Left lung (tissue), 10 donors: ENCODE data around the gene PDIA4. TPM values are rescaled to one million over a fixed set of nuclear protein-coding genes. Genes with fewer than 3 reads are reported as not detected.
"Not testable (repeated sequence)": the region's sequence is repeated elsewhere in the genome, so short reads cannot be mapped to it uniquely, and the experiment has no call there.

Experiments
- ATAC-seq: fragments of 200-7000 bp; cut with Tn5 transposase; one replicate; pipeline ENCODE4 v1.9.1; 2020; ENCODE audit warnings: moderate library complexity
- DNase-seq, 4 donors: peaks; one replicate each; pipeline ENCODE4 v3.0.0-alpha.2; 2013 to 2020
- H3K27ac ChIP-seq, 2 donors: fragments of 200-600 bp; sonication (generic) in 1 of 2; one replicate each; pipeline versions ENCODE4 v1.5.0 to v1.8.0; 2020 to 2021
- H3K27me3 ChIP-seq, 2 donors: fragments of 200-600 bp; sonication (generic) in 1 of 2; one replicate each; pipeline versions ENCODE4 v1.5.0 to v1.8.0; 2020 to 2021
- H3K36me3 ChIP-seq, 2 donors: fragments of 200-600 bp; sonication (generic) in 1 of 2; one replicate each; pipeline versions ENCODE4 v1.5.0 to v1.8.0; 2020 to 2021
- H3K4me1 ChIP-seq, 2 donors: fragments of 200-600 bp; one replicate each; pipeline ENCODE4 v1.8.0; 2021
- H3K4me3 ChIP-seq, 2 donors: fragments of 200-600 bp; sonication (generic) in 1 of 2; one replicate each; pipeline versions ENCODE4 v1.5.0 to v1.8.0; 2020 to 2021; ENCODE audit warnings: mild to moderate bottlenecking in 1 of 2
- H3K9me3 ChIP-seq, 2 donors: fragments of 200-600 bp; sonication (generic) in 1 of 2; one replicate each; pipeline versions ENCODE4 v1.5.0 to v1.8.0; 2020 to 2021
- intact Hi-C, 2 donors: fragments of 100-400 bp; cut with DNase I; formaldehyde crosslinking; loops; one replicate each; pipeline versions ENCODE4 v1.11.2 to v1.14.2; 2022
- polyA plus RNA-seq, 6 donors: library from polyadenylated mRNA; unstranded; fragments of 120-200 nt; gene quantifications; one replicate each; pipeline ENCODE4 v1.2.1, GENCODE V29; 2013; ENCODE audit not compliant: insufficient read length in 6 of 6
- total RNA-seq, 2 donors: library from RNA; stranded (reverse); fragmentation: NEBNext Ultra II Directional; extraction: Animal tissue kit (Norgen Biotek cat#: 25700); gene quantifications; one replicate each; pipeline ENCODE4 v1.2.1, GENCODE V29; 2021
- TF ChIP-seq, protein P1 (sequence below), 2 donors: fragments of 200-600 bp; sonication (generic) in 1 of 2; IDR thresholded peaks; one replicate each; pipeline versions ENCODE4 v1.5.0 to v1.8.0; 2021; ENCODE audit warnings: antibody characterized with exemption in 2 of 2
- donor health status: DM: no; HTN: yes; CAD: no.
- donor health status: DM: no; HTN: no; CAD: no.

PDIA4 gene
- total and polyA plus RNA-seq, 8 donors, result 136 to 239 (median 172) TPM

DNA sequence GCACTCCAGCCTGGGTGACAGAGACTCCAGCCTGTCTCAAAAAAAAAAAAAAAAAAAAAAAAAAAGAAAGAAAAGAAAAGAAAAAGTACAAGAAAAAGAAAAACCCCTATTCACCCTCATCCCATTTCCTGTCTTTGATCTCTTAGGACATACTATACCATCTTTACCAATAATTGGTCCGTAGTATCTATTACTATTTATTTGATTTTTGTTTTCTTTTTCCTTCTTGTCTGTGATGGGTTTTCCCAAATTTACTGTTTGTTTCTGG is 41.6 kb downstream of the PDIA4 start:
- no peak overlapping the region for H3K27ac ChIP-seq
- H3K27me3 ChIP-seq, result peaks cover 0 to 7% of the 10 kb centered on the region in 2 donors
- TF ChIP-seq, protein P1, sequence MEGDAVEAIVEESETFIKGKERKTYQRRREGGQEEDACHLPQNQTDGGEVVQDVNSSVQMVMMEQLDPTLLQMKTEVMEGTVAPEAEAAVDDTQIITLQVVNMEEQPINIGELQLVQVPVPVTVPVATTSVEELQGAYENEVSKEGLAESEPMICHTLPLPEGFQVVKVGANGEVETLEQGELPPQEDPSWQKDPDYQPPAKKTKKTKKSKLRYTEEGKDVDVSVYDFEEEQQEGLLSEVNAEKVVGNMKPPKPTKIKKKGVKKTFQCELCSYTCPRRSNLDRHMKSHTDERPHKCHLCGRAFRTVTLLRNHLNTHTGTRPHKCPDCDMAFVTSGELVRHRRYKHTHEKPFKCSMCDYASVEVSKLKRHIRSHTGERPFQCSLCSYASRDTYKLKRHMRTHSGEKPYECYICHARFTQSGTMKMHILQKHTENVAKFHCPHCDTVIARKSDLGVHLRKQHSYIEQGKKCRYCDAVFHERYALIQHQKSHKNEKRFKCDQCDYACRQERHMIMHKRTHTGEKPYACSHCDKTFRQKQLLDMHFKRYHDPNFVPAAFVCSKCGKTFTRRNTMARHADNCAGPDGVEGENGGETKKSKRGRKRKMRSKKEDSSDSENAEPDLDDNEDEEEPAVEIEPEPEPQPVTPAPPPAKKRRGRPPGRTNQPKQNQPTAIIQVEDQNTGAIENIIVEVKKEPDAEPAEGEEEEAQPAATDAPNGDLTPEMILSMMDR (IDR thresholded peaks at IDR 0.05), result no peak
- H3K9me3 ChIP-seq, result no peaks in the 10 kb centered on the region
- no peaks in the 10 kb centered on the region for H3K36me3 ChIP-seq
- DNase-seq, result no peak
- ATAC-seq, result no peak
- peaks cover 0 to 36% of the 10 kb centered on the region in 2 donors for H3K4me1 ChIP-seq
- H3K4me3 ChIP-seq, result no peak overlapping the region
- intact Hi-C loops, result no loop called here

DNA sequence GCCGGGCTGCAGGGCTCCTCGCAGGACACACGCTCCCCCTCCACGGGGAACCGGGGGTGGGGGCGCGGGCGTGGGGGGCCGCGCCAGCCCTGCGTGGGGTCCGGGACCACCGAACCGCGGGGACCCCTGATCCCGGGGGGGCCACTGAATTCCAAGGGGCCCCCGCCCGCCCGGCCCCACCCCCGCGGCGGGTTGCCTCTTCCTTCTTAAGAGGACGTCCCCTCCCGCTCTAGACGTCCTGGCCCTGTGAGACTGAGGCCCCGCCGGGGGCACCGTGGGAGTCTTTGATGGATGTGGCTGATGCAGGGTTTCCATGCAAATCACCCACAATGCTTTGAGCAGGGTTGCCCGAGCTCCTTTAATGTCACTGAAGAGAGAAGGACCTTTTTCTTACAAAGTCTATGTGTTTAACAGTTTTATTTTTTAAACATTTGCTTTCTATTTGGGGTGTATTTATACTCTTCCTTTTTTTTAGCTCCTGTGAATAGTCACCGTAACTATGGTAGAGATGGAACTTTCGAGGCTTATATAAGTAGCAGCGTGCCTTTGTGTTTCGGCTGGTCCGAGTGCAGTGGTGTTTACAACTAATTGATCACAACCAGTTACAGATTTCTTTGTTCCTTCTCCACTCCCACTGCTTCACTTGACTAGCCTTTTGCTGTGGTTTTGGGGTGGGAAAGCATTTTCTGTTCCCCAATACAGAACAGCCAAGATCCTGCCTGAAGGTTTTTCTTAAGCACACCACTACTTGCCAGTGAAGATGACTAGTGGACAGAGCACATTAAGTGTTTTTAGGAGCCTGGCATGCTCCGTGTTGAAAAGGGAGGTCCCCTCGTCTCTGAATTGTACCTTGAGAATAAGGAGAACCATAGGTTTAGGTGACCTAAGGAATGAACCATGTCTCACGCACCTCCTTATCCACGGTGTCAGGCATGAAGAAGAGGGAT is 44.8 kb downstream of the PDIA4 start:
- TF ChIP-seq, protein P1 (IDR thresholded peaks at IDR 0.05), result no peak
- peak overlapping the region in 1 of 2 donors; percentile 20 for H3K27ac ChIP-seq

DNA sequence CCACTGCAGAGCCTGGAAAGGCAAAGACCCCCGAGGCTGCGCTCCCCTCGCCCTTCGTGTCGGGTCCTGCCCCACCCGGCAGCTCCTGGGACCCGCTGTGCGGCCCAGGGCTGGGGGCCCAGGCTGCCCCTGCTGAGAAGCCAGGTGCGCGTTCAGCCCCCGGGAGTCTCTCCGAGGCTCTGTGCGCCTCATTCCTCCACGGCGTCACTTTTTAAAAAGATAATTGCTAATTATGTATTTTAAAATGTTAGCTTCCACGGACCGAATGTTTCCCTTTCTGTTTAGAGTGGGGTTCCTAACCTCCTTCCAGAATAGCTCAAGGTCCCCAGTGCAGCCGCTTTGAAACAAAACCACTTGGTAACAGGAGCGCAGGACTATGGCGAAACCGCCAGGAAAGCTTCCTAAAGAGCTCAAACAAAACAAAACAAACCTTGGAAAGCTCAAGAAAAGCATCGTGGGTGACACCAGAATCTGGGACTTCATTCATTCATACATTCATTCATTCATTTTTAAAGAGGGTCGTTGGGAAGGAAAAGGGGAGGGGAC is 45.6 kb downstream of the PDIA4 start:
- ATAC-seq (peak; percentile 18), DNase-seq (peak in 2 of 4 donors; percentile 48 to 59)
- Histone ChIP-seq H3K4me3 (peak overlapping the region; percentile 62 to 68), H3K9me3 (no peaks in the 10 kb centered on the region), H3K36me3 (no peaks in the 10 kb centered on the region), H3K4me1 (peaks cover 0 to 28% of the 10 kb centered on the region in 2 donors), H3K27ac (no peak overlapping the region), H3K27me3 (peaks cover 0 to 7% of the 10 kb centered on the region in 2 donors)
- TF ChIP-seq, protein P1 (IDR thresholded peaks at IDR 0.05), result no peak
- intact Hi-C loops, result no loop called here

More for the DNA sequence above, 44.8 kb downstream of the PDIA4 start:
- H3K4me1 ChIP-seq, result peaks cover 0 to 35% of the 10 kb centered on the region in 2 donors
- H3K9me3 ChIP-seq, result no peaks in the 10 kb centered on the region
- ATAC-seq, result peak; percentile 47
- H3K36me3 ChIP-seq, result no peaks in the 10 kb centered on the region
- peak overlapping the region; percentile 62 to 68 for H3K4me3 ChIP-seq
- H3K27me3 ChIP-seq, result peaks cover 0 to 7% of the 10 kb centered on the region in 2 donors
- intact Hi-C loops, result no loop called here
- peak; percentile 54 to 86 (median 78) for DNase-seq

DNA sequence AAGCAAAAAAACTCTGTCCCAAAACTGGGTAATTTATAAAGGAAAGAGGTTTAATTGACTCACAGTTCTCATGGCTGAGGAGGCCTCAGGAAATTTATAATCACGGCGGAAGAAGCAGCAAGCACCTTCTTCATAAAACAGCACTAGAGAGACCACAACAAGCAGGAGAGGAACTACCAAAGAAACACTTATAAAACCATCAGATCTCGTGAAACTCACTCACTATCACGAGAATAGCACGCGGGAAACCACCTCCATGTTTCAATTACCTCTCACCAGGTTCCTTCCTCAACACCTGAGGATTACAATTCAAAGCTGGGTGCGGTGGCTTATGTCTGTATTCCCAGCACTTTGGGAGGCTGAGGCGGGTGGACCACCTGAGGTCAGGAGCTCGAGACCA is 48.5 kb downstream of the PDIA4 start:
- intact Hi-C loops, result no loop called here
- ATAC-seq (no peak), DNase-seq (no peak)
- Histone ChIP-seq H3K36me3 (no peaks in the 10 kb centered on the region), H3K9me3 (no peaks in the 10 kb centered on the region), H3K4me1 (peaks cover 0 to 22% of the 10 kb centered on the region in 2 donors), H3K4me3 (no peak overlapping the region), H3K27ac (no peak overlapping the region), H3K27me3 (peaks cover 0 to 7% of the 10 kb centered on the region in 2 donors)
- TF ChIP-seq, protein P1 (IDR thresholded peaks at IDR 0.05), result no peak

DNA sequence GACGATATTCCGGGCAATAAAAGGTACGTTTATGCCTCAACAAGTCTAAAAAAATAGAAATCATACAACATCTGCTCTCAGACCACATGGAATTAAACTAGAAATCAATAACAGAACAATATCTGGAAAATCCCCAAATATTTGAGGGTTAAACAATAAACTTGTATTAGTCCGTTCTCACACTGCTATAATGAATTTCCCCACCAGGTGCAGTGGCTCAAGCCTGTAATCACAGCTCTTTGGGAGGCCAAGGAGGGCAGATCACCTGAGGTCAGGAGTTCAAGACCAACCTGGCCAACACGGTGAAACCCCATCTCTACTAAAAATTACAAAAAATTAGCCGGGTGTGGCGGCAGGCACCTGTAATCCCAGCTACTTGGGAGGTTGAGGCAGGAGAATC is 49.2 kb downstream of the PDIA4 start:
- H3K4me3 ChIP-seq, H3K9me3 ChIP-seq, ATAC-seq, H3K27me3 ChIP-seq, H3K36me3 ChIP-seq, H3K27ac ChIP-seq, DNase-seq, intact Hi-C loops: not testable (repeated sequence)
- peaks cover 0 to 18% of the 10 kb centered on the region in 2 donors for H3K4me1 ChIP-seq
